Activated B cell treated with CpG ODN at 0.5 μM for 24 hours (primary cell): ENCODE measurements around the gene ADCY1. TPM values are rescaled to one million over a fixed set of nuclear protein-coding genes. Genes with fewer than 3 reads are reported as not detected.

Experiments used
- ATAC-seq: fragments of 200-7000 bp; cut with Tn5 transposase; one replicate; pipeline ENCODE4 v1.10.0; 2021; ENCODE audit warnings: low read depth, mild to moderate bottlenecking, moderate library complexity
- CTCF ChIA-PET: fragments of 350-600 bp; sonication (Branson Sonifier 250); formaldehyde crosslinking; loops from one replicate; lab custom pipeline; 2021; ENCODE audit warnings: antibody characterized with exemption; lab: Charles Lee
- POLR2A ChIA-PET: fragments of 350-600 bp; sonication (Branson Sonifier 250); formaldehyde crosslinking; loops from one replicate; lab custom pipeline; 2021; ENCODE audit warnings: antibody characterized with exemption; lab: Charles Lee
- DNase-seq: peaks from one replicate; pipeline ENCODE4 v3.0.0; 2022
- H3K27ac Mint-ChIP-seq: one replicate; pipeline ENCODE4 v1.8.0; 2020; ENCODE audit warnings: mixed read lengths
- H3K27me3 Mint-ChIP-seq: one replicate; pipeline ENCODE4 v1.8.0; 2021; ENCODE audit warnings: mixed read lengths
- H3K36me3 Mint-ChIP-seq: one replicate; pipeline ENCODE4 v1.8.0; 2021; ENCODE audit warnings: low read depth, mixed read lengths
- H3K4me1 Mint-ChIP-seq: one replicate; pipeline ENCODE4 v1.8.0; 2021; ENCODE audit warnings: mixed read lengths
- H3K4me3 Mint-ChIP-seq: one replicate; pipeline ENCODE4 v1.8.0; 2020; ENCODE audit warnings: mild to moderate bottlenecking, mixed read lengths
- H3K9me3 Mint-ChIP-seq: one replicate; pipeline ENCODE4 v1.8.0; 2020; ENCODE audit warnings: mixed read lengths
- intact Hi-C: fragments of 100-400 bp; cut with micrococcal nuclease; formaldehyde crosslinking; loops from one replicate; pipeline ENCODE4 v1.15.1; 2024
- total RNA-seq: library from RNA; stranded (reverse); gene quantifications from 2 replicates; pipeline ENCODE4 v1.2.3, GENCODE V29; 2022
- TF ChIP-seq, protein P1 (sequence below): fragments of 200-600 bp; IDR thresholded peaks from one replicate; pipeline ENCODE4 v1.8.0; 2022; ENCODE audit warnings: antibody characterized with exemption, mild to moderate bottlenecking

The ADCY1 gene
- total RNA-seq, 1 donor from 2014 or later: not detected

DNA sequence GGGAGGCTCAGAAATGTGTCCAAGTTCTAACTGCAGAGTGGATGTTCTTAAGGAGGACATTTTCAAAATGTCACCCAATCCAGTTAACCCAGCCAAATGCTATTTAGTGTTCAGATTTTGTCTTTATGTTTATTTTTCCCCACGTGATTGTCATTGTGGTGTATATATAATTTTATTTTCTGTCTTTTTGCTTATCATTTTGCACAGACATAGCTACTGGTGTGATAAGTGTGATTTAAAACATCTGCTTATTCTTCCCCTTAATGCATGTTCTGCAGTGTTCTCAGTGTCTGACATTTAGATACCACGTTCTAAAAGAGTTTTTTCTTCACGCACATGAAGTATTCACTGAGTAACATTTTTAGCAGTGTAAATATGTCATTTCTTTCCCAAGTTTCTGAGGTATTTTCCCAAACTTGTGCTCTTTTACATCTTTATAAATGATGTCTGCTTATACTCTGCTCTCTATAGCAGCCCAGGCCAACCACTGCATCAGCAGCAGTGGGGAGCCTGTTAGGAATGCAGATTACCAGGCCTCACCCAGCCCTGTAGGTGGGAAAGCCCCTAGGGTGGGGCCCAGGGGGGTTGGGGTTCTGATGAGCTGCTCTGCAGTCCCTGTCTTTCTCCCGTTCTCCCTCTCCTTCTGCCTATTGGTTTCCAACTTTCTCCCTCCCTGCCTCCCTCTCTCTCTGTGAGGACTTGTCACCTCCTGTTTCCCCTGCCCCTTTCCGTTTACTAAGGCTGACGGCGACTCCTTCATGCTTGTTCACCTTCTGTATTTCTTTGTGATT lies 20.8 kb downstream of the ADCY1 start:
- DNase-seq (no peak), ATAC-seq (no peak)
- ChIA-PET CTCF (no interaction called here), POLR2A (no interaction called here)
- peaks cover 4% of the 10 kb centered on the region for H3K27me3 Mint-ChIP-seq
- no peak overlapping the region for H3K27ac Mint-ChIP-seq
- intact Hi-C loops: no loop called here
- no peaks in the 10 kb centered on the region for H3K4me1 Mint-ChIP-seq
- H3K4me3 Mint-ChIP-seq: no peak overlapping the region
- no peaks in the 10 kb centered on the region for H3K36me3 Mint-ChIP-seq
- H3K9me3 Mint-ChIP-seq: no peaks in the 10 kb centered on the region
- TF ChIP-seq, protein P1, sequence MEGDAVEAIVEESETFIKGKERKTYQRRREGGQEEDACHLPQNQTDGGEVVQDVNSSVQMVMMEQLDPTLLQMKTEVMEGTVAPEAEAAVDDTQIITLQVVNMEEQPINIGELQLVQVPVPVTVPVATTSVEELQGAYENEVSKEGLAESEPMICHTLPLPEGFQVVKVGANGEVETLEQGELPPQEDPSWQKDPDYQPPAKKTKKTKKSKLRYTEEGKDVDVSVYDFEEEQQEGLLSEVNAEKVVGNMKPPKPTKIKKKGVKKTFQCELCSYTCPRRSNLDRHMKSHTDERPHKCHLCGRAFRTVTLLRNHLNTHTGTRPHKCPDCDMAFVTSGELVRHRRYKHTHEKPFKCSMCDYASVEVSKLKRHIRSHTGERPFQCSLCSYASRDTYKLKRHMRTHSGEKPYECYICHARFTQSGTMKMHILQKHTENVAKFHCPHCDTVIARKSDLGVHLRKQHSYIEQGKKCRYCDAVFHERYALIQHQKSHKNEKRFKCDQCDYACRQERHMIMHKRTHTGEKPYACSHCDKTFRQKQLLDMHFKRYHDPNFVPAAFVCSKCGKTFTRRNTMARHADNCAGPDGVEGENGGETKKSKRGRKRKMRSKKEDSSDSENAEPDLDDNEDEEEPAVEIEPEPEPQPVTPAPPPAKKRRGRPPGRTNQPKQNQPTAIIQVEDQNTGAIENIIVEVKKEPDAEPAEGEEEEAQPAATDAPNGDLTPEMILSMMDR: no peak

DNA sequence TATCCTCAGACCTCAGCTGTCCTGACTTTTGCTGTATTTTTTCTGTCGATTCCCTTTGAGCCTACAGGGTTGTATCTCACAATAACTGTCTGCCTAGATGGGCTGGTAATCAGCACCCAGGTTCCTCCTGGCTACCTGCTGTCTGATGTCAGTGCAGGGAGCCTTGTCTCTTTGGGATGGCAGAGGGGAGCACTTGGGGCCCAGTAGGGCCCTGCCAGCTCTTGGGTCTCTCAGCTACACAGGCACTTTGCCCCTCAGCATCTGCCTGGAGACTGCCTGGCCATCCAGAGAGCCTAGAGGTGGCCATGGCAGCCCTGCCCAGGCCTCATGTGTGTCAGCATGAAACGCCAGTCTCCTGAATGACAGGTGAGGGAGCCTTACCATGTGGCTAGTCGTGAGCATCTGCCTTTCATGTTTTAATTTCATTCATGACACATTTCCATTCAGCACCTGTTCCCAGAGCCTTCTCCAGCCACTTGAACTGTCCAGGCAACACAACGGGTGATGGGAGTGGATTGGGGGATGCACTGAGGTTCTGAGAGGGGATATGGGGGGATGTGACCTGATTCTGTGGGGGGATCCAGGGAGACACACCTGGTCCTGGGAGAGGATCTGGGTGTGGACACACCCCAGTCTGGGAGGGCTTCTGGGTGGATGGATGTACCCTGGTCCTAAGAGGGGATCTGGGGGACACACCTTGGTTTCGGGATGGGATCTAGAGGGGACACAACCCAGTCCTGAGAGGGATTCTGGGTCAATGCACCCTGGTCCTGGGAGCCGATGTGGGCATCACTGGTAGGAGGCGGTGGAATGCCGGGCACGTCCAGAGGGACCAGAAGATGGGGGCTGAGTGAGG lies 21.9 kb downstream of the ADCY1 start:
- ATAC-seq (no peak), DNase-seq (no peak)
- no peaks in the 10 kb centered on the region for H3K4me1 Mint-ChIP-seq
- intact Hi-C loops: no loop called here
- no peaks in the 10 kb centered on the region for H3K36me3 Mint-ChIP-seq
- no peak overlapping the region for H3K27ac Mint-ChIP-seq
- H3K4me3 Mint-ChIP-seq: no peak overlapping the region
- ChIA-PET CTCF (no interaction called here), POLR2A (no interaction called here)
- H3K27me3 Mint-ChIP-seq: peaks cover 7% of the 10 kb centered on the region
- H3K9me3 Mint-ChIP-seq: no peaks in the 10 kb centered on the region
- TF ChIP-seq, protein P1: no peak

DNA sequence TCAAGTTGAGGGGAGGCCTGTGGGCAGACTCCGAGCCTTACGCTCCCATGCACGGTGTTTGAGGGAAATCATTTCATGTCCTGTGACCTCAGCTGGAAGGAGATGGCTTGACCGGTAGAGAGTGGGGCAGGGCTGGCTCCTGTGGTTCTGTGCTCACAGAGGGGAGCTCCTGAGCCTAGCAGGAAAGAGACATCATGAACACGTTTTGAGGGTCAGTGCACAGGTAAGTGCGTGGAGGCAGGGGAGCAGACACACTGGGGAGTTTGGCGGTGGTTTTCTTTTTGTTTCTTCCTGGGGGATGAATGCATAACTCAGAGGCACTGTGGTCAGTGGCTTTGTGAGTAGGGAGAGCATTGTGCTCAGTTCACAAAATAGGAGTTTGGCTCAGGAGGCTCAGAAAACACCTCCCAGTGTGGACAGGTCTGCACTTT lies 22.5 kb downstream of the ADCY1 start:
- no peak overlapping the region for H3K4me3 Mint-ChIP-seq
- CTCF ChIA-PET: no interaction called here
- TF ChIP-seq, protein P1: no peak
- H3K27me3 Mint-ChIP-seq: peaks cover 7% of the 10 kb centered on the region
- no peak for DNase-seq
- H3K4me1 Mint-ChIP-seq: no peaks in the 10 kb centered on the region
- no peak for ATAC-seq
- no peak overlapping the region for H3K27ac Mint-ChIP-seq
- POLR2A ChIA-PET: no interaction called here
- no peaks in the 10 kb centered on the region for H3K36me3 Mint-ChIP-seq
- intact Hi-C loops: no loop called here
- H3K9me3 Mint-ChIP-seq: no peaks in the 10 kb centered on the region

DNA sequence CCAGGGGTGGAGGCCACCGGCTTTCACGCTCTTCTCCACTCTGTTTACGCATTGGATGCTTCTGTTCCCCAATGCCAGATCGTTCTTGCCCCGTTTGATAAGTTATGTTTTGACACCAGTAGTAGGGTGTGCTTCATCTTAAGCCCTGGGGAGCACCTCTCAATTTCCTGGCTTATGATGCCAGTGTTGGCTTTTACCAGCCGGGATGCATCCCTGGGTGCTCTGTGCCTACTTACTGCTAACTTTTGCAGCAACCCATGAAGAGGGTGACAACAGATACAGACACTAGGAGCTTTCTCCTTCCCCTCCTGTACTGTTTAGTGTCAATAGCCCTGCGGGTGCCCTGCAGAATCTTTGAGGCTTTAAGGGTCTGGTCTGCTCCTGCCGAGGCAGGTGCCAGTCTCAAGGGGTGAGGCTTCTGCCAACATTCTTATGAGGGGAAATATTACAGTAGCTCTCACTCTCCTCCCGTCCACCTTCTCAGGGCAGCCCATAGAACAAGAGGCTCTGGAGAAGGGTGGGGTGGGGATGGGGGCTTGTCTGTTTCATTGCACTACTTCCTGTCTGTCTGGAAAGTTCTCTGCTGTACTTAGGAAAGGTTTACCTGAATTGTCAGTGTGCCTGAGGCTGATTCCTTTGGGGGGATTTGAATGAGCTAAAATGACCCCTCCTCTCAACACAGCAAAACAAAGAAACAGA lies 23.3 kb downstream of the ADCY1 start:
- peaks cover 7% of the 10 kb centered on the region for H3K27me3 Mint-ChIP-seq
- no peak overlapping the region for H3K27ac Mint-ChIP-seq
- H3K36me3 Mint-ChIP-seq: no peaks in the 10 kb centered on the region
- TF ChIP-seq, protein P1: no peak
- no peak overlapping the region for H3K4me3 Mint-ChIP-seq
- ChIA-PET CTCF (no interaction called here), POLR2A (no interaction called here)
- no peaks in the 10 kb centered on the region for H3K9me3 Mint-ChIP-seq
- intact Hi-C loops: no loop called here
- ATAC-seq (no peak), DNase-seq (no peak)
- no peaks in the 10 kb centered on the region for H3K4me1 Mint-ChIP-seq
